CD14-positive monocyte (primary cell): ENCODE measurements around the gene HDAC4. TPM values are rescaled to one million over a fixed set of nuclear protein-coding genes. Genes with fewer than 3 reads are reported as not detected.

ENCODE experiments used
- DNase-seq, 3 donors: peaks; one replicate each; pipeline ENCODE4 v3.0.0-alpha.2; 2011 to 2022
- H2AFZ ChIP-seq: 2 replicates; pipeline ENCODE4 v1.6.0; 2012; ENCODE audit warnings: mild to moderate bottlenecking, low read depth, low read length, inconsistent platforms; ENCODE audit not compliant: insufficient read depth, poor library complexity, severe bottlenecking
- H3K27ac ChIP-seq, 2 donors: 1 replicate in 1 of 2; 2 replicates in 1 of 2; pipeline ENCODE4 v1.5.1; 2012 to 2013; ENCODE audit warnings: low read length in 2 of 2, control low read depth in 1 of 2, inconsistent platforms in 1 of 2, low read depth in 1 of 2, mild to moderate bottlenecking in 1 of 2
- H3K27me3 ChIP-seq, 2 donors: one replicate each; pipeline versions ENCODE4 v1.6.0 to v1.6.1; 2011 to 2013; ENCODE audit warnings: low read length in 2 of 2; ENCODE audit not compliant: control insufficient read depth in 2 of 2, insufficient read depth in 2 of 2
- H3K36me3 ChIP-seq, 2 donors: replicated peaks in 1 of 2; 1 replicate in 1 of 2; 2 replicates in 1 of 2; pipeline versions ENCODE4 v1.5.1 to v1.6.1; 2012 to 2013; ENCODE audit warnings: low read length in 2 of 2, control low read depth in 1 of 2, inconsistent platforms in 1 of 2, mild to moderate bottlenecking in 1 of 2; ENCODE audit not compliant: insufficient read depth in 2 of 2, control insufficient read depth in 1 of 2
- H3K4me1 ChIP-seq, 2 donors: 1 replicate in 1 of 2; 2 replicates in 1 of 2; pipeline versions ENCODE4 v1.5.1 to v1.6.1; 2012 to 2013; ENCODE audit warnings: low read length in 2 of 2, control low read depth in 1 of 2, inconsistent platforms in 1 of 2, mild to moderate bottlenecking in 1 of 2, moderate library complexity in 1 of 2; ENCODE audit not compliant: insufficient read depth in 2 of 2, control insufficient read depth in 1 of 2
- H3K4me2 ChIP-seq: replicated peaks from 2 replicates; pipeline ENCODE3; 2012; ENCODE audit warnings: low read length, moderate library complexity, mild to moderate bottlenecking; ENCODE audit not compliant: poor library complexity, severe bottlenecking; ENCODE audit errors: extremely low read depth
- H3K4me3 ChIP-seq, 3 experiments: fragments of 200-600 bp in 1 of 3; sonication (generic) in 1 of 3; replicated peaks in 1 of 3; 1 replicate in 2 of 3; 2 replicates in 1 of 3; pipeline ENCODE4 v1.5.1; 2011 to 2013; ENCODE audit warnings: low read length in 3 of 3, mild to moderate bottlenecking in 3 of 3, control low read depth in 2 of 3, low read depth in 2 of 3, inconsistent platforms in 1 of 3, moderate library complexity in 1 of 3
- H3K79me2 ChIP-seq: 2 replicates; pipeline ENCODE4 v1.6.0; 2012; ENCODE audit warnings: mild to moderate bottlenecking, control low read depth, inconsistent platforms, low read length, moderate library complexity; ENCODE audit not compliant: insufficient read depth
- H3K9ac ChIP-seq: 2 replicates; pipeline ENCODE4 v1.6.0; 2017; ENCODE audit warnings: low read length, mild to moderate bottlenecking; ENCODE audit not compliant: insufficient read depth, poor library complexity, severe bottlenecking
- H3K9me3 ChIP-seq, 2 donors: replicated peaks in 1 of 2; 1 replicate in 1 of 2; 2 replicates in 1 of 2; pipeline versions ENCODE4 v1.5.1 to v1.6.1; 2012 to 2013; ENCODE audit warnings: low read length in 2 of 2, control low read depth in 1 of 2; ENCODE audit not compliant: control insufficient read depth in 1 of 2, insufficient read depth in 1 of 2
- H4K20me1 ChIP-seq: 2 replicates; pipeline ENCODE4 v1.6.0; 2012; ENCODE audit warnings: mild to moderate bottlenecking, low read length, control low read depth, moderate library complexity; ENCODE audit not compliant: insufficient read depth
- H3K27ac Mint-ChIP-seq, 7 donors: one replicate each; pipeline ENCODE4 v1.8.0; 2020; ENCODE audit warnings: mild to moderate bottlenecking in 7 of 7, mixed read lengths in 7 of 7, moderate library complexity in 6 of 7, inconsistent platforms in 2 of 7
- H3K27me3 Mint-ChIP-seq, 3 donors: one replicate each; pipeline ENCODE4 v1.8.0; 2021 to 2022; ENCODE audit warnings: low read depth in 3 of 3, mild to moderate bottlenecking in 3 of 3, mixed read lengths in 3 of 3, moderate library complexity in 3 of 3, inconsistent platforms in 1 of 3
- H3K36me3 Mint-ChIP-seq, 2 donors: one replicate each; pipeline ENCODE4 v1.8.0; 2020; ENCODE audit warnings: mixed read lengths in 2 of 2, inconsistent platforms in 1 of 2, mild to moderate bottlenecking in 1 of 2
- H3K4me1 Mint-ChIP-seq: one replicate; pipeline ENCODE4 v1.8.0; 2020; ENCODE audit warnings: mild to moderate bottlenecking, mixed read lengths
- H3K4me3 Mint-ChIP-seq, 2 donors: one replicate each; pipeline ENCODE4 v1.8.0; 2020; ENCODE audit warnings: mild to moderate bottlenecking in 2 of 2, mixed read lengths in 2 of 2, moderate library complexity in 1 of 2
- H3K9me3 Mint-ChIP-seq, 7 donors: one replicate each; pipeline ENCODE4 v1.8.0; 2020 to 2022; ENCODE audit warnings: mixed read lengths in 7 of 7, mild to moderate bottlenecking in 6 of 7, moderate library complexity in 6 of 7, inconsistent platforms in 2 of 7
- WGBS: methylation state at CpG from one replicate; pipeline ENCODE4 v1.1.5; 2013; ENCODE audit warnings: missing lambda C conversion rate; ENCODE audit not compliant: insufficient coverage; 5-methylcytosine and 5-hydroxymethylcytosine counted together
- intact Hi-C, 2 donors: fragments of 100-400 bp; cut with micrococcal nuclease; formaldehyde crosslinking; loops; one replicate each; pipeline versions ENCODE4 v1.15.0 to v1.15.1; 2023
- polyA plus RNA-seq, 3 donors: library from polyadenylated mRNA; depleted of rRNA in 1 of 3; unstranded in 2 of 3; stranded (reverse) in 1 of 3; fragments of 300-500 nt in 2 of 3; fragments of >200 nt in 1 of 3; fragmentation: Illumina TruSeq in 2 of 3; gene quantifications; 1 replicate in 2 of 3; 2 replicates in 1 of 3; pipeline ENCODE4 v1.2.3, GENCODE V29; 2012 to 2021
- TF ChIP-seq, protein P1 (sequence below): fragments of 200-600 bp; IDR thresholded peaks from one replicate; pipeline ENCODE4 v1.8.0; 2022; ENCODE audit warnings: antibody characterized with exemption, mild to moderate bottlenecking

Gene HDAC4
- polyA plus RNA-seq, 3 donors: 3.3 to 23.0 (median 4.5) TPM

DNA sequence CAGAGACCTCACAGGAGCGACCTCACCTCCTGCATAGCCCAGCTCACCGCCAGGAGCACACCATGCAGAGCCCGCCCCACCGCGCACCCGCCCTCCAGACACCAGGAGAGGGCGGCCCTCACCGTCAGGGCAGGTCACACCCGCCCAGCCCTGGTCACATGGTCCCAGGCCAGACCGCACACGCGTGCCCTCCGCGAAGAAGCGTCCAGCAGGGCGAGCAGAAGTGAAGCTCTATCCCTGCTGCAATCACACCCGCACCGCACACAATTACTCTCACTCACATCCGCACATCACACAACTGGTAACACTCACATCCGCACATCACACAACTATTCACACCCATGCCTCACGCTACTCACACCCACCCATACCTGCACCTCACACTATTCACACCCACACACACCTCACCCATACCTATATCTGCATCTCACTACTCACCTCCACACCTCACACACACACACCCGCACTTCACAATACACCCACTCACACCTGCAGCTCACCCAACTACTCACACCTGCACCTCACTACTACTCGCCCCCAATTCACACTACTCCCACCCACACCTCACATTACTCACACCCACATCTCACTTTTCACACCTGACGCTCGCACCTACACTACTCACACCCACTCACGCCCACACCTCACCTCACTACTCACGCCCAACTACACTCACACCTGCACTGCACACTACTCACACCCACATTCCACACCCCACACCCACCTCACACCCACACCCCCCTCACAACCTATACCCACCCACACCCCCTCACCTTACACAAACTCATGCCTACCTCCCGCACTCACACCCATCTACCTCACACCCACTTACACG lies 242.0 kb downstream of the HDAC4 start:
- Histone ChIP-seq H2AFZ (no peak overlapping the region), H3K36me3 (peaks cover 82 to 98% of the 10 kb centered on the region in 2 donors), H3K9ac (no peak overlapping the region), H3K4me3 (no peak overlapping the region), H3K27ac (peak overlapping the region in 1 of 2 donors; percentile 26), H4K20me1 (peaks cover 55% of the 10 kb centered on the region), H3K79me2 (peaks cover 22% of the 10 kb centered on the region), H3K4me2 (no peak overlapping the region), H3K9me3 (no peaks in the 10 kb centered on the region), H3K27me3 (no peaks in the 10 kb centered on the region), H3K4me1 (no peaks in the 10 kb centered on the region)
- DNase-seq: no peak
- 94% methylated on average over 29 of the region's 29 CpGs for WGBS
- Mint-ChIP-seq H3K27ac (peak overlapping the region in 3 of 7 donors; percentile 1 to 50 (median 7)), H3K27me3 (peaks cover 0 to 1% (median 0%) of the 10 kb centered on the region in 3 donors), H3K4me3 (no peak overlapping the region), H3K36me3 (peaks cover 86 to 94% of the 10 kb centered on the region in 2 donors), H3K4me1 (no peaks in the 10 kb centered on the region), H3K9me3 (peaks cover 0 to 4% (median 2%) of the 10 kb centered on the region in 7 donors)
- intact Hi-C loops: no loop called here
- TF ChIP-seq, protein P1, sequence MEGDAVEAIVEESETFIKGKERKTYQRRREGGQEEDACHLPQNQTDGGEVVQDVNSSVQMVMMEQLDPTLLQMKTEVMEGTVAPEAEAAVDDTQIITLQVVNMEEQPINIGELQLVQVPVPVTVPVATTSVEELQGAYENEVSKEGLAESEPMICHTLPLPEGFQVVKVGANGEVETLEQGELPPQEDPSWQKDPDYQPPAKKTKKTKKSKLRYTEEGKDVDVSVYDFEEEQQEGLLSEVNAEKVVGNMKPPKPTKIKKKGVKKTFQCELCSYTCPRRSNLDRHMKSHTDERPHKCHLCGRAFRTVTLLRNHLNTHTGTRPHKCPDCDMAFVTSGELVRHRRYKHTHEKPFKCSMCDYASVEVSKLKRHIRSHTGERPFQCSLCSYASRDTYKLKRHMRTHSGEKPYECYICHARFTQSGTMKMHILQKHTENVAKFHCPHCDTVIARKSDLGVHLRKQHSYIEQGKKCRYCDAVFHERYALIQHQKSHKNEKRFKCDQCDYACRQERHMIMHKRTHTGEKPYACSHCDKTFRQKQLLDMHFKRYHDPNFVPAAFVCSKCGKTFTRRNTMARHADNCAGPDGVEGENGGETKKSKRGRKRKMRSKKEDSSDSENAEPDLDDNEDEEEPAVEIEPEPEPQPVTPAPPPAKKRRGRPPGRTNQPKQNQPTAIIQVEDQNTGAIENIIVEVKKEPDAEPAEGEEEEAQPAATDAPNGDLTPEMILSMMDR: no peak

DNA sequence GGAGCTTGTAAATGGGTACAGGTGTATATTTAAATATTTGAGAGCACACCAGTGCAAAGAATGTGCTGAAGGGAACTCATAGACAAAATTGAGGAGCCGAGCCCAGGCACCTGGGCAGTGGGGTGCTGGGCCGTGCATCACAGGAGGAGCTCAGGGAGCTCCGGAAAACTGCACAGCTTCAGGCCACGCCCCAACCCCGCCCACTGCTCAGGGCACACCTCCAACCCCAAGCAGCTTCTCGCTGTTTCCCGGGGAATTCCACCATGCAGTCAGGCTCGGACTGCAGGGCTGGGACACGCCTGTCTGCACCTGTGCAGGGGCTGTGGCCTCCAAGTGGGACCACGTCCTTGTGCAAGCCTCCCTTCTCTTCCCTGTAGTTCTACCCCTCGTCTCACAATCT lies 243.0 kb downstream of the HDAC4 start:
- Histone ChIP-seq H3K27ac (peak overlapping the region in 1 of 2 donors; percentile 65), H3K9me3 (no peaks in the 10 kb centered on the region), H3K27me3 (no peaks in the 10 kb centered on the region), H3K4me3 (no peak overlapping the region), H3K79me2 (peaks cover 29% of the 10 kb centered on the region), H3K4me2 (no peak overlapping the region), H2AFZ (no peak overlapping the region), H3K36me3 (peaks cover 82 to 98% of the 10 kb centered on the region in 2 donors), H3K4me1 (no peaks in the 10 kb centered on the region), H4K20me1 (peaks cover 64% of the 10 kb centered on the region), H3K9ac (no peak overlapping the region)
- Mint-ChIP-seq H3K36me3 (peaks cover 86 to 94% of the 10 kb centered on the region in 2 donors), H3K4me3 (no peak overlapping the region), H3K27ac (peak overlapping the region in 1 of 7 donors; percentile 64), H3K4me1 (no peaks in the 10 kb centered on the region), H3K9me3 (peaks cover 0 to 4% (median 2%) of the 10 kb centered on the region in 7 donors), H3K27me3 (peaks cover 0 to 1% (median 0%) of the 10 kb centered on the region in 3 donors)
- no peak for DNase-seq
- TF ChIP-seq, protein P1: no peak
- intact Hi-C loops: no loop called here
- 92% methylated on average over 5 of the region's 11 CpGs for WGBS
